ENCODE measurements around the gene RPL12. TPM values are rescaled to one million over a fixed set of nuclear protein-coding genes. Genes with fewer than 3 reads are reported as not detected.

RPL12 gene
- total and polyA plus RNA-seq, 2 of the 13 experiments (the other 11 are each of a cell fraction or from before 2014, with no cell fraction given), result 1,551 to 2,590 TPM

- TF ChIP-seq ZNF350 (CRISPR knock-in tag; IDR thresholded peaks at IDR 0.05; ENCODE audit: borderline replicate concordance, low read depth), result no peak
- TF ChIP-seq ZNF574 (CRISPR knock-in tag; IDR thresholded peaks at IDR 0.05), result 0 out of 2 replicates have a peak, but pooled peaks have one; percentile 1
- no peak for TF ChIP-seq NFAT5 (CRISPR knock-in tag; IDR thresholded peaks at IDR 0.05)
- no peak for TF ChIP-seq HOXA5 (CRISPR knock-in tag; IDR thresholded peaks at IDR 0.05)
- peak; percentile 71; the same call in 1 of the 2 replicates for TF ChIP-seq ZNF746 (CRISPR knock-in tag; IDR thresholded peaks at IDR 0.05)
- no peak for TF ChIP-seq SKI (IDR thresholded peaks at IDR 0.05; ENCODE audit: partially characterized antibody)
- peak; percentile 48; the same call in 1 of the 2 replicates for TF ChIP-seq ZFX (CRISPR knock-in tag; IDR thresholded peaks at IDR 0.05; ENCODE audit: low read depth)
- TF ChIP-seq ZHX1 (CRISPR knock-in tag; IDR thresholded peaks at IDR 0.05; ENCODE audit: low read depth), result 0 out of 2 replicates have a peak, but pooled peaks have one; percentile 35
- no peak for TF ChIP-seq RORA (CRISPR knock-in tag; IDR thresholded peaks at IDR 0.05)
- TF ChIP-seq MTF2 (CRISPR knock-in tag; IDR thresholded peaks at IDR 0.05; ENCODE audit: borderline replicate concordance), result no peak
- 0 out of 2 replicates have a peak, but pooled peaks have one; percentile 61 for TF ChIP-seq SMAD9 (CRISPR knock-in tag; IDR thresholded peaks at IDR 0.05)
- TF ChIP-seq ZNF18 (CRISPR knock-in tag; IDR thresholded peaks at IDR 0.05; ENCODE audit: insufficient replicate concordance), result no peak
- no peak for TF ChIP-seq IRF2 (CRISPR knock-in tag; IDR thresholded peaks at IDR 0.05)
- no peak for TF ChIP-seq POLR2AphosphoS2 (IDR thresholded peaks at IDR 0.05; ENCODE audit: low read depth, low read length)
- 0 out of 2 replicates have a peak, but pooled peaks have one; percentile 22 for TF ChIP-seq FOXC1 (CRISPR knock-in tag; IDR thresholded peaks at IDR 0.05; ENCODE audit: borderline replicate concordance)
- TF ChIP-seq SIN3B (IDR thresholded peaks at IDR 0.05; ENCODE audit: low read length), result no peak
These were observed 851 bp upstream of the RPL12 start (continued) for GRCh38 chr9:127451858-127452656.

Data from HepG2 (cell line).